Panc1 (cell line): ENCODE data around the gene KATNAL1. TPM values are rescaled to one million over a fixed set of nuclear protein-coding genes. Genes with fewer than 3 reads are reported as not detected.

Source experiments
- ATAC-seq: fragments of 200-7000 bp; cut with Tn5 transposase; 2 replicates; pipeline ENCODE4 v1.9.1; 2020; ENCODE audit warnings: mild to moderate bottlenecking, moderate library complexity
- BruUV-seq: library from RNA; stranded (reverse); fragments of 400-500 nt; replicated peaks from 2 replicates; lab custom pipeline; 2021; lab: Mats Ljungman, UMichigan
- CTCF ChIA-PET: fragments of 300-600 bp; sonication (Branson Sonifier 250); formaldehyde crosslinking; loops from one replicate; lab custom pipeline; 2022; ENCODE audit warnings: antibody characterized with exemption; lab: Charles Lee
- POLR2A ChIA-PET: fragments of 300-600 bp; sonication (Branson Sonifier 250); formaldehyde crosslinking; loops from one replicate; lab custom pipeline; 2022; ENCODE audit warnings: antibody characterized with exemption; lab: Charles Lee
- DNase-seq: peaks from one replicate; pipeline ENCODE4 v3.0.0-alpha.2; 2010; ENCODE audit warnings: low read depth, low spot score
- H3K27ac ChIP-seq: 2 replicates; pipeline ENCODE4 v1.5.1; 2011; ENCODE audit warnings: mild to moderate bottlenecking, low read length, inconsistent platforms
- H3K27me3 ChIP-seq: fragments of 200-500 bp; sonication (Bioruptor generic); 2 replicates; pipeline ENCODE4 v1.6.0; 2014; ENCODE audit warnings: low read length, inconsistent platforms; ENCODE audit not compliant: control insufficient read depth, insufficient read depth
- H3K36me3 ChIP-seq: fragments of 200-500 bp; sonication (Bioruptor generic); 2 replicates; pipeline ENCODE4 v1.5.1; 2014; ENCODE audit warnings: inconsistent platforms, mild to moderate bottlenecking, low read length, moderate library complexity; ENCODE audit not compliant: control insufficient read depth, insufficient read depth
- H3K4me1 ChIP-seq: 2 replicates; pipeline ENCODE4 v1.5.1; 2011; ENCODE audit warnings: inconsistent platforms, mild to moderate bottlenecking, low read length, moderate library complexity; ENCODE audit not compliant: control insufficient read depth, insufficient read depth
- H3K4me3 ChIP-seq, 2 experiments: 2 replicates each; pipeline ENCODE4 v1.5.1; 2011 to 2012; ENCODE audit warnings: low read depth in 2 of 2, low read length in 2 of 2, mild to moderate bottlenecking in 2 of 2, inconsistent platforms in 1 of 2, moderate library complexity in 1 of 2
- H3K9me3 ChIP-seq: fragments of 200-500 bp; sonication (Bioruptor generic); 2 replicates; pipeline ENCODE4 v1.5.1; 2014; ENCODE audit warnings: low read depth, mild to moderate bottlenecking, inconsistent platforms, low read length, moderate library complexity; ENCODE audit not compliant: control insufficient read depth, insufficient read depth
- CTCF ChIP-seq: fragments of 450-650 bp; IDR thresholded peaks from 2 replicates; pipeline ENCODE4 v1.5.1; 2017; ENCODE audit warnings: mild to moderate bottlenecking
- POLR2AphosphoS5 ChIP-seq: IDR thresholded peaks from 2 replicates; pipeline ENCODE4 v1.6.1; 2012; ENCODE audit warnings: mild to moderate bottlenecking, low read depth, low read length, moderate library complexity
- REST ChIP-seq, 2 experiments: IDR thresholded peaks; 2 replicates each; pipeline ENCODE4 v1.6.1; 2011 to 2012; ENCODE audit warnings: low read depth in 2 of 2, control low read depth in 1 of 2, low read length in 1 of 2, mild to moderate bottlenecking in 1 of 2, moderate library complexity in 1 of 2; ENCODE audit not compliant: insufficient read depth in 1 of 2
- SIN3A ChIP-seq: IDR thresholded peaks from 2 replicates; pipeline ENCODE4 v1.6.1; 2012; ENCODE audit warnings: low read depth, mild to moderate bottlenecking, low read length, moderate library complexity, borderline replicate concordance; ENCODE audit not compliant: insufficient read depth
- TCF7L2 ChIP-seq: IDR thresholded peaks from 2 replicates; pipeline ENCODE4 v1.6.1; 2011; ENCODE audit warnings: mild to moderate bottlenecking, low read depth, low read length, inconsistent platforms
- in situ Hi-C: cut with HindIII; loops from 2 replicates; pipeline ENCODE4 v1.10.0; 2016; ENCODE audit warnings: low sequenced_read_pairs, low pct_unique_long_range_greater_than_20kb
- intact Hi-C: fragments of 100-400 bp; cut with micrococcal nuclease; formaldehyde crosslinking; loops from one replicate; pipeline ENCODE4 v1.10.0; 2022; ENCODE audit not compliant: unreplicated experiment
- total RNA-seq: library from RNA; stranded (reverse); gene quantifications from one replicate; pipeline ENCODE4 v1.2.1, GENCODE V29; 2021; ENCODE audit not compliant: unreplicated experiment

Gene KATNAL1
- total RNA-seq, 1 experiment from 2014 or later, result 34.3 TPM

GRCh38 chr13:30241532-30241931 lies 65.8 kb downstream of the KATNAL1 start:
- H3K36me3 ChIP-seq, result no peaks in the 10 kb centered on the region
- POLR2A ChIA-PET, result no interaction called here
- ATAC-seq (no peak), DNase-seq (no peak)
- TF ChIP-seq POLR2AphosphoS5, result no peak
- TF ChIP-seq REST (IDR thresholded peaks at IDR 0.05; ENCODE audit: insufficient read depth in 1 of 2, low read depth in 2 of 2, low read length in 1 of 2), result no peak
- no peak for TF ChIP-seq TCF7L2
- no peak for TF ChIP-seq CTCF
- no peak for TF ChIP-seq SIN3A
- H3K27me3 ChIP-seq, result no peaks in the 10 kb centered on the region
- CTCF ChIA-PET, result no interaction called here
- H3K4me3 ChIP-seq, result no peak overlapping the region
- no peak overlapping the region for H3K27ac ChIP-seq
- intact Hi-C loops, result no loop called here
- no peaks in the 10 kb centered on the region for H3K9me3 ChIP-seq
- H3K4me1 ChIP-seq, result no peaks in the 10 kb centered on the region
- in situ Hi-C loops, result no loop called here
- BruUV-seq, result no TSS peak

GRCh38 chr13:30240608-30241007 lies 66.7 kb downstream of the KATNAL1 start:
- Histone ChIP-seq H3K9me3 (no peaks in the 10 kb centered on the region), H3K4me1 (no peaks in the 10 kb centered on the region), H3K27ac (no peak overlapping the region), H3K27me3 (no peaks in the 10 kb centered on the region), H3K4me3 (no peak overlapping the region), H3K36me3 (no peaks in the 10 kb centered on the region)
- ATAC-seq, result no peak
- no TSS peak for BruUV-seq
- in situ Hi-C loops (no loop called here), intact Hi-C loops (no loop called here)
- POLR2A ChIA-PET, result no interaction called here
- CTCF ChIA-PET, result no interaction called here
- DNase-seq, result no peak
- TF ChIP-seq REST (IDR thresholded peaks at IDR 0.05; ENCODE audit: insufficient read depth in 1 of 2, low read depth in 2 of 2, low read length in 1 of 2) (no peak), TCF7L2 (no peak), SIN3A (no peak), POLR2AphosphoS5 (no peak), CTCF (no peak)
